Measurements from ENCODE around the gene CA11.

Gene CA11

DNA sequence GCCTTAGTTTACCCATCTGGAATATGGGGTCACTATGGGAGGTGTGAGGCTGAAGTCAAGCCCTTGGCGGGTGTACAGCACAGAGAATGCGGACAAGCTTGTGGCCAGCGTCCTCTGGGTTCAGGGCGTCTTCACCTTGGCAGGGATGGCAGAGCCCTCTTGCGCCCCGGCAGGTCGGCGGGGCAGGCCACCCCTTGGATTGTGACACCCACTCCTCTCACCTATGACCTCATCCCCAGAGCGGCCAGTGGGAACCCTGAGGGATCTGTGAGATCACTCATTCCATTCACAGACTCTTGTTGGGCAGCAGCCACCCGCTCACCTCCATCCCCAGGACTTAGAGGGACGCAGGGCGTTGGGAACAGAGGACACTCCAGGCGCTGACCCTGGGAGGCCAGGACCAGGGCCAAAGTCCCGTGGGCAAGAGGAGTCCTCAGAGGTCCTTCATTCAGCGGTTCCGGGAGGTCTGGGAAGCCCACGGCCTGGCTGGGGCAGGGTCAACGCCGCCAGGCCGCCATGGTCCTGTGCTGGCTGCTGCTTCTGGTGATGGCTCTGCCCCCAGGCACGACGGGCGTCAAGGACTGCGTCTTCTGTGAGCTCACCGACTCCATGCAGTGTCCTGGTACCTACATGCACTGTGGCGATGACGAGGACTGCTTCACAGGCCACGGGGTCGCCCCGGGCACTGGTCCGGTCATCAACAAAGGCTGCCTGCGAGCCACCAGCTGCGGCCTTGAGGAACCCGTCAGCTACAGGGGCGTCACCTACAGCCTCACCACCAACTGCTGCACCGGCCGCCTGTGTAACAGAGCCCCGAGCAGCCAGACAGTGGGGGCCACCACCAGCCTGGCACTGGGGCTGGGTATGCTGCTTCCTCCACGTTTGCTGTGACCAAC lies 39.3 kb downstream of the CA11 start, which contains the start of gene SPACA4:
Gene SPACA4 (plus strand): TSS at position 280 of the 896 bp plus-strand sequence. CDS start 237 bp downstream, at position 517.
- ChIA-PET CTCF (interaction anchor here (1.1 to 4.7 kb wide), 5 partner anchors 11 to 117 kb away, joined by 3 to 57 read pairs (median 5); no protein-coding TSS in a partner anchor), POLR2A (no interaction called here)
- Histone ChIP-seq H3K4me3 (ENCODE audit: control insufficient read depth in 1 of 7, extremely low read depth in 1 of 7, insufficient read depth in 4 of 7, low read depth in 2 of 7, low read length in 6 of 7) (no peak within 1 kb of the TSS), H3K4me1 (ENCODE audit: control extremely low read depth in 1 of 4, control insufficient read depth in 4 of 4, insufficient read depth in 4 of 4, low read length in 3 of 4) (peaks cover 0 to 8% (median 2%) of the 10 kb centered on the region in 4 experiments), H3K27me3 (replicated peaks in 2 of 5; ENCODE audit: control insufficient read depth in 4 of 5, insufficient read depth in 5 of 5, low read length in 4 of 5) (no peaks in the 10 kb centered on the region), H3K36me3 (ENCODE audit: control insufficient read depth in 4 of 4, insufficient read depth in 4 of 4, low read length in 3 of 4) (no peaks in the 10 kb centered on the region), H3K9me3 (ENCODE audit: control extremely low read depth in 1 of 5, control insufficient read depth in 4 of 5, insufficient read depth in 2 of 5, low read depth in 1 of 5, low read length in 4 of 5) (no peaks in the 10 kb centered on the region), H3K27ac (ENCODE audit: insufficient read depth in 1 of 2, low read depth in 1 of 2, low read length in 2 of 2, poor library complexity in 1 of 2, severe bottlenecking in 2 of 2) (no peak within 1 kb of the TSS)
- WGBS (ENCODE audit: insufficient coverage), result 94% methylated on average over 38 of the region's 39 CpGs
- no peak for DNase-seq

DNA sequence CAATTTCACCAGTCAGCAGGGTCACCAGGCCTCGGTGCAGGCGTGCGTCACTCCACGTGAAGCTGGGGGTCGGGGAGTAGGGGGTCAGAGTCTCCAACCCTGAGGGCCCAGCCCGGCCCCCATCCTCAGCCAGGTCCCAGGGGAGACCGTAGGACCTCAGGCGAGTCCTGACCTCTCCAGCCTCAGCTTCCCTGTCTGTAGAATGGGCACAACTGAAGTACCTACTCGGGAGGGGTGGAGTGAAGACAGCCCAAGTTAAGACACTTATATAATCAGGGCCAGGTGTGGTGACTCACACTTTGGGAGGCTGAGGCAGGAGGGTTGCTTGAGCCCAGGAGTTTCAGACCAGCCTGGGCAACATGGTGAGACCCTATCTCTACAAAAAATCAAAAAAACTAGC lies 42.1 kb downstream of the CA11 start:
- no peak for DNase-seq
- POLR2A ChIA-PET, result no interaction called here
- H3K27ac ChIP-seq (ENCODE audit: insufficient read depth in 1 of 2, low read depth in 1 of 2, low read length in 2 of 2, poor library complexity in 1 of 2, severe bottlenecking in 2 of 2), result no peak overlapping the region

DNA sequence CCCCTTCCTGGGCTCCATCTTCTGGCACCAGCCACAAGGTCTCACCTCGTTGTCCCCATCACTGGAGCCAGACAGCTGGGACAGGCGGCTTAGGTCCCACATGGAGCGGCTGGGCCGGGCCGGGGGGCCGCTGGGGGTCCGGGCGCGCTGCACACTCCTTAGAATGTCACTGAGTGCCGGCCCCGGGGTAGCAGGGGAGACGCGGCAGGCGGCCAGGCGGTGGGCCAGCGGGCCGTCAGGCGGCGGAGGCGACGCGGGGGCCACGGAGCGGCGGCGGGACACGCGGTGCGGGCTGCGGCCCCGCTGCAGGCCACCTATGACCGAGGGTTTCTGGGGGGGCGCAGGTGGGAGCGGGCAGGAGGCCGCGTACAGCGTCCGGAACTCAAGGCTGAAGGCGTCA lies 42.5 kb downstream of the CA11 start:
- POLR2A ChIA-PET, result no interaction called here
- Histone ChIP-seq H3K4me3 (ENCODE audit: control insufficient read depth in 1 of 7, extremely low read depth in 1 of 7, insufficient read depth in 4 of 7, low read depth in 2 of 7, low read length in 6 of 7) (no peak overlapping the region), H3K4me1 (ENCODE audit: control extremely low read depth in 1 of 4, control insufficient read depth in 4 of 4, insufficient read depth in 4 of 4, low read length in 3 of 4) (peaks cover 0 to 3% (median 0%) of the 10 kb centered on the region in 4 experiments), H3K9me3 (ENCODE audit: control extremely low read depth in 1 of 5, control insufficient read depth in 4 of 5, insufficient read depth in 2 of 5, low read depth in 1 of 5, low read length in 4 of 5) (no peaks in the 10 kb centered on the region), H3K27ac (ENCODE audit: insufficient read depth in 1 of 2, low read depth in 1 of 2, low read length in 2 of 2, poor library complexity in 1 of 2, severe bottlenecking in 2 of 2) (no peak overlapping the region), H3K36me3 (ENCODE audit: control insufficient read depth in 4 of 4, insufficient read depth in 4 of 4, low read length in 3 of 4) (no peaks in the 10 kb centered on the region), H3K27me3 (replicated peaks in 2 of 5; ENCODE audit: control insufficient read depth in 4 of 5, insufficient read depth in 5 of 5, low read length in 4 of 5) (no peaks in the 10 kb centered on the region)
- 97% methylated on average over 37 of the region's 39 CpGs for whole genome bisulfite sequencing (ENCODE audit: insufficient coverage)
- no peak for DNase-seq
- CTCF ChIA-PET, result no interaction called here

More for the DNA sequence above, 42.1 kb downstream of the CA11 start:
- CTCF ChIA-PET, result no interaction called here
- Histone ChIP-seq H3K36me3 (ENCODE audit: control insufficient read depth in 4 of 4, insufficient read depth in 4 of 4, low read length in 3 of 4) (no peaks in the 10 kb centered on the region), H3K4me3 (ENCODE audit: control insufficient read depth in 1 of 7, extremely low read depth in 1 of 7, insufficient read depth in 4 of 7, low read depth in 2 of 7, low read length in 6 of 7) (no peak overlapping the region), H3K4me1 (ENCODE audit: control extremely low read depth in 1 of 4, control insufficient read depth in 4 of 4, insufficient read depth in 4 of 4, low read length in 3 of 4) (peaks cover 0 to 4% (median 2%) of the 10 kb centered on the region in 4 experiments), H3K9me3 (ENCODE audit: control extremely low read depth in 1 of 5, control insufficient read depth in 4 of 5, insufficient read depth in 2 of 5, low read depth in 1 of 5, low read length in 4 of 5) (no peaks in the 10 kb centered on the region), H3K27me3 (replicated peaks in 2 of 5; ENCODE audit: control insufficient read depth in 4 of 5, insufficient read depth in 5 of 5, low read length in 4 of 5) (no peaks in the 10 kb centered on the region)
- 95% methylated on average over 7 of the region's 9 CpGs for WGBS (ENCODE audit: insufficient coverage)

DNA sequence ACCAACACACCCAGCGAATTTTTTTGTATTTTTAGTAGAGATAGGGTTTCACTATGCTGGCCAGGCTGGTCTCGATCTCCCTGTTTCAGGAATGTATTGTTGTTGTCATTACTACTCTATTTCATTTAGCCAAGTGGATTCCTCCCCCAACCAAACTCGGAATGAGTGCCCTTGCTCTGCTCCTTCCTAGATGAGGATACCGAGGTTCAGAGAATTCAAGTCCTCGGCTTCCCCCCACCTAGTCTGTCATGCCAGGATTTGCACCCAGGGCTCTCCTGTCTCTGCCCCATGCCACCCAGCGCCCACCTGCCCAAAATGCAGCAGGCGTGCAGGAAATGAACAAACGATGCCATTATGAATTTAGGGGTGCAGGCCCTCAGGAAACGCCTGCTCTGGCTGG lies 43.0 kb downstream of the CA11 start:
- Histone ChIP-seq H3K9me3 (ENCODE audit: control extremely low read depth in 1 of 5, control insufficient read depth in 4 of 5, insufficient read depth in 2 of 5, low read depth in 1 of 5, low read length in 4 of 5) (no peaks in the 10 kb centered on the region), H3K27ac (ENCODE audit: insufficient read depth in 1 of 2, low read depth in 1 of 2, low read length in 2 of 2, poor library complexity in 1 of 2, severe bottlenecking in 2 of 2) (no peak overlapping the region), H3K4me3 (ENCODE audit: control insufficient read depth in 1 of 7, extremely low read depth in 1 of 7, insufficient read depth in 4 of 7, low read depth in 2 of 7, low read length in 6 of 7) (no peak overlapping the region), H3K27me3 (replicated peaks in 2 of 5; ENCODE audit: control insufficient read depth in 4 of 5, insufficient read depth in 5 of 5, low read length in 4 of 5) (no peaks in the 10 kb centered on the region), H3K4me1 (ENCODE audit: control extremely low read depth in 1 of 4, control insufficient read depth in 4 of 4, insufficient read depth in 4 of 4, low read length in 3 of 4) (peaks cover 0 to 3% (median 0%) of the 10 kb centered on the region in 4 experiments), H3K36me3 (ENCODE audit: control insufficient read depth in 4 of 4, insufficient read depth in 4 of 4, low read length in 3 of 4) (no peaks in the 10 kb centered on the region)
- ChIA-PET CTCF (no interaction called here), POLR2A (no interaction called here)
- WGBS (ENCODE audit: insufficient coverage), result 95% methylated on average over 6 of the region's 9 CpGs
- no peak for DNase-seq

DNA sequence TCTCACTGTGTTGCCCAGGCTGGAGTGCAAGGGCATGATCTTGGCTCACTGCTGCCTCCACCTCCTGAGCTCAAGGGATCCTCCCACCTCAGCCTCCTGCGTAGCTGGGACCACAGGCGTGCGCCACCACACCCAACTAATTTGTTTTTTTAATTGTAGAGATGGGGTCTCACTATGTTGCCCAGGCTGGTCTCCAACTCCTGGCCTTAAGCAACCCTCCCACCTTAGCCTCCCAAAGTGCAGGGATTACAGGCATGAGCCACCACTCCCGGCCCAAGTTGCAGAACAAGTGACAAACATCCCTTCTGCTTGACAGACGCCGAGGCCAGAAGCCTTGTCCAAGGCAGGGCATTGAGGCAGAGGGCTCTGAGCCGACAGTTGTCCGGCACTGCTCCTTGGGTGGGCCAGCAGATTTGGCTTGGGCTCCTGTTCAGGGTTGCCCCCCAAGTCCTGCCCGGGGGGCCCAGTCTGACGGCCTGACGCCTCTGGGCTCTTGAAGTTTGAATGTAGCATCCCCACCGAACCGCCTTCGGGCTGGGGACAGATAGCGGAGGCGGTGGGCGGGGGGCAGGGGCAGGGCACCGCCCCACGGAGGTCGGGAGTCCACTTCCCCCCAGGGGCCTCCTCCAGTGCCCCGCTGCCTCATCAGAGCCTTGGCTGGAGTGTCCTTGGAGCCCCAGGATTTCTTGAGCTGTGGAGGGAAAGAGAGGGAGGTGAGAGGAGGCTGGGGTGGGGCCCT lies 45.1 kb downstream of the CA11 start:
- no peaks in the 10 kb centered on the region for H3K9me3 ChIP-seq (ENCODE audit: control extremely low read depth in 1 of 5, control insufficient read depth in 4 of 5, insufficient read depth in 2 of 5, low read depth in 1 of 5, low read length in 4 of 5)
- ChIA-PET POLR2A (interaction anchor here (0.8 kb wide), 1 partner anchor 13 kb away, joined by 4 read pairs; no protein-coding TSS in a partner anchor), CTCF (interaction anchor here (0.6 to 1.3 kb wide), 2 partner anchors 11 to 91 kb away, joined by 3 to 4 read pairs; no protein-coding TSS in a partner anchor)
- 90% methylated on average over 17 of the region's 21 CpGs for WGBS (ENCODE audit: insufficient coverage)
- no peaks in the 10 kb centered on the region for H3K36me3 ChIP-seq (ENCODE audit: control insufficient read depth in 4 of 4, insufficient read depth in 4 of 4, low read length in 3 of 4)
- DNase-seq, result no peak
- no peak overlapping the region for H3K4me3 ChIP-seq (ENCODE audit: control insufficient read depth in 1 of 7, extremely low read depth in 1 of 7, insufficient read depth in 4 of 7, low read depth in 2 of 7, low read length in 6 of 7)
- H3K27ac ChIP-seq (ENCODE audit: insufficient read depth in 1 of 2, low read depth in 1 of 2, low read length in 2 of 2, poor library complexity in 1 of 2, severe bottlenecking in 2 of 2), result no peak overlapping the region
- no peaks in the 10 kb centered on the region for H3K27me3 ChIP-seq (replicated peaks in 2 of 5; ENCODE audit: control insufficient read depth in 4 of 5, insufficient read depth in 5 of 5, low read length in 4 of 5)
- peaks cover 0 to 3% (median under 1%) of the 10 kb centered on the region in 4 experiments for H3K4me1 ChIP-seq (ENCODE audit: control extremely low read depth in 1 of 4, control insufficient read depth in 4 of 4, insufficient read depth in 4 of 4, low read length in 3 of 4)

DNA sequence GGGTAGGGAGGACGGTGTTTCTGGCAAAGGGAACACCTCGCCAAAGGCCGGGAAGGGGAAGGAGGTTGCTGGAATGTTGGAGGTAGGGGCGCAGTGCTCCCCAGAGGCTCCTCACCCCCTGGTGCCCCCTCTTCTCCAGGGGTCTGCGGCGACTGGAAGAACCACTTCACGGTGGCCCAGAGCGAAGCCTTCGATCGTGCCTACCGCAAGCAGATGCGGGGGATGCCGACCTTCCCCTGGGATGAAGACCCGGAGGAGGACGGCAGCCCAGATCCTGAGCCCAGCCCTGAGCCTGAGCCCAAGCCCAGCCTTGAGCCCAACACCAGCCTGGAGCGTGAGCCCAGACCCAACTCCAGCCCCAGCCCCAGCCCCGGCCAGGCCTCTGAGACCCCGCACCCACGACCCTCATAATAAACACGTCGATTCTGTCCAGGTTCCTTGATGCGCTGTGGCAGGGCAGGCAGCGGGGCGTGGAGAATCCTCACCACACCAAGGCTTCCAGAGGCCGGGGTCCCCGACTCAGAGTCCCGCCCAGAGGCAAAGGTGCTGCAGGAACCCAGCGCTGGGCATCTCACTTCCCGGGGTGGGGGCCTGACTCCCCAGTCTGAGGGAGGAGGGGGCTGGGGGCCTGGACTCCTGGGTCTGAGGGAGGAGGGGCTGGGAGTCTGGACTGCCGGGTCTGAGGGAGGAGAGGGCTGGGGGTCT lies 46.8 kb downstream of the CA11 start:
- Histone ChIP-seq H3K4me1 (ENCODE audit: control extremely low read depth in 1 of 4, control insufficient read depth in 4 of 4, insufficient read depth in 4 of 4, low read length in 3 of 4) (peaks cover 0 to 3% (median under 1%) of the 10 kb centered on the region in 4 experiments), H3K4me3 (ENCODE audit: control insufficient read depth in 1 of 7, extremely low read depth in 1 of 7, insufficient read depth in 4 of 7, low read depth in 2 of 7, low read length in 6 of 7) (no peak overlapping the region), H3K27me3 (replicated peaks in 2 of 5; ENCODE audit: control insufficient read depth in 4 of 5, insufficient read depth in 5 of 5, low read length in 4 of 5) (no peaks in the 10 kb centered on the region), H3K36me3 (ENCODE audit: control insufficient read depth in 4 of 4, insufficient read depth in 4 of 4, low read length in 3 of 4) (no peaks in the 10 kb centered on the region), H3K27ac (ENCODE audit: insufficient read depth in 1 of 2, low read depth in 1 of 2, low read length in 2 of 2, poor library complexity in 1 of 2, severe bottlenecking in 2 of 2) (no peak overlapping the region), H3K9me3 (ENCODE audit: control extremely low read depth in 1 of 5, control insufficient read depth in 4 of 5, insufficient read depth in 2 of 5, low read depth in 1 of 5, low read length in 4 of 5) (no peaks in the 10 kb centered on the region)
- ChIA-PET POLR2A (no interaction called here), CTCF (no interaction called here)
- no peak for DNase-seq
- 89% methylated on average over 18 of the region's 30 CpGs for WGBS (ENCODE audit: insufficient coverage)

All from common myeloid progenitor, CD34-positive (primary cell).